ENCODE data around the gene HID1. TPM values are rescaled to one million over a fixed set of nuclear protein-coding genes. Genes with fewer than 3 reads are reported as not detected.

HID1 gene
- total and polyA plus RNA-seq, 2 of the 4 experiments (the other 2 are of a cell fraction): 0.18 to 1.7 TPM

GRCh38 chr17:74987418-74987908, 14.9 kb upstream of the HID1 start, which contains the start of gene CDR2L:
Gene CDR2L, plus strand, starts transcription at chr17:74987632. Its CDS starts 412 bp downstream, at chr17:74988044.
- Histone ChIP-seq H4K5ac (ENCODE audit: low read depth, low read length) (peak within 1 kb of the TSS; percentile 97), H3K14ac (replicated peaks; ENCODE audit: low read depth, low read length) (peak within 1 kb of the TSS; percentile 96), H3K4ac (ENCODE audit: low read depth, low read length) (peak within 1 kb of the TSS; percentile 94), H3K4me1 (ENCODE audit: control insufficient read depth, insufficient read depth, low read length) (peaks cover 12% of the 10 kb centered on the region), H3K36me3 (ENCODE audit: control insufficient read depth, insufficient read depth, low read length) (peaks cover 2% of the 10 kb centered on the region; the same call in 1 of the 2 replicates), H4K91ac (ENCODE audit: insufficient read depth, low read depth, low read length) (peak within 1 kb of the TSS; percentile 99), H3K79me1 (ENCODE audit: low read depth in 1 of 2, low read length in 2 of 2) (peaks cover 11 to 51% of the 10 kb centered on the region in 2 experiments; a peak in 3 of 4 replicates), H3K27ac (ENCODE audit: insufficient read depth, low read length) (peak within 1 kb of the TSS; percentile 92), H3K23ac (ENCODE audit: low read depth, low read length) (peak within 1 kb of the TSS; percentile 89), H3K9me1 (ENCODE audit: insufficient read depth, low read length) (peaks cover 17% of the 10 kb centered on the region), H2AK5ac (ENCODE audit: low read depth, low read length) (peak within 1 kb of the TSS; percentile 97), H2BK20ac (ENCODE audit: low read depth, low read length) (no peak within 1 kb of the TSS), H2AFZ (replicated peaks; ENCODE audit: low read length, poor library complexity) (peak within 1 kb of the TSS; percentile 95), H3K4me2 (ENCODE audit: low read depth, low read length) (peak within 1 kb of the TSS; percentile 93), H3K9me3 (ENCODE audit: control insufficient read depth, insufficient read depth, low read length) (no peaks in the 10 kb centered on the region), H3K56ac (ENCODE audit: extremely low read depth, insufficient read depth, low read length) (peak within 1 kb of the TSS; percentile 96), H2BK120ac (ENCODE audit: low read depth, low read length) (peak within 1 kb of the TSS; percentile 48), H3K4me3 (ENCODE audit: insufficient read depth, low read depth, low read length) (peak within 1 kb of the TSS; percentile 95), H2BK5ac (ENCODE audit: low read depth, low read length, poor library complexity, severe bottlenecking) (peak within 1 kb of the TSS; percentile 95), H3K18ac (ENCODE audit: low read depth, low read length) (peak within 1 kb of the TSS; percentile 95), H2BK15ac (ENCODE audit: low read depth, low read length) (peak within 1 kb of the TSS; percentile 75; the same call in 2 of the 3 replicates), H3K9ac (ENCODE audit: low read depth, low read length) (peak within 1 kb of the TSS; percentile 95), H4K20me1 (ENCODE audit: insufficient read depth, low read length) (peaks cover 9% of the 10 kb centered on the region), H3K27me3 (ENCODE audit: control insufficient read depth, insufficient read depth, low read length) (no peaks in the 10 kb centered on the region), H4K8ac (ENCODE audit: low read depth in 2 of 2, low read length in 2 of 2) (peak within 1 kb of the TSS; percentile 98 to 99), H2AK9ac (replicated peaks; ENCODE audit: low read depth, low read length, poor library complexity) (peak within 1 kb of the TSS; percentile 99)
- no peak for TF ChIP-seq BHLHE40 (IDR thresholded peaks at IDR 0.05; ENCODE audit: low read depth, low read length)
- peak; percentile 36; the same call in 1 of the 2 replicates for TF ChIP-seq MAZ (IDR thresholded peaks at IDR 0.05; ENCODE audit: borderline replicate concordance, low read depth, low read length)
- peak; percentile 81 for TF ChIP-seq POLR2A (IDR thresholded peaks at IDR 0.05; ENCODE audit: low read depth, low read length)
- no TSS peak for BruUV-seq (replicated peaks)
- ChIA-PET CTCF (interaction anchor here (0.8 to 2.9 kb wide), 5 partner anchors 9 to 193 kb away, joined by 3 to 9 read pairs (median 3); partner anchors contain the start of gene MRPL58), POLR2A (ENCODE audit: unreplicated experiment) (interaction anchor here (1.4 to 2.0 kb wide), 2 partner anchors 15 to 25 kb away, joined by 4 to 8 read pairs; partner anchors contain the start of genes HID1 and MRPL58)
- in situ Hi-C loops (cut with MboI; ENCODE audit: low sequenced_read_pairs): no loop called here
- 0% methylated on average over 37 of the region's 51 CpGs; no CpG with 5 or more reads in 1 of the 2 experiments for WGBS, 2 experiments (ENCODE audit: extremely low coverage in 2 of 2, insufficient read length in 1 of 2)
- DNase-seq (peak; percentile 89), ATAC-seq (ENCODE audit: low read depth) (peak; percentile 92)
- intact Hi-C loops (cut with micrococcal nuclease): loop anchor here (1.0 to 5.0 kb wide), 2 partner anchors 46 to 125 kb away; no protein-coding TSS in a partner anchor
- dilution Hi-C loops (cut with HindIII; ENCODE audit: low sequenced_read_pairs, unreplicated experiment): no loop called here
